B cell (primary cell): Measurements from ENCODE around the gene DAZ4.
"Not testable (repeated sequence)": the region's sequence is repeated elsewhere in the genome, so short reads cannot be mapped to it uniquely, and the experiment has no call there.

ENCODE experiments used
- CTCF ChIP-seq: fragments of 200-600 bp; IDR thresholded peaks from one replicate; pipeline ENCODE4 v1.8.0; 2022; ENCODE audit warnings: antibody characterized with exemption, mild to moderate bottlenecking
- EZH2 ChIP-seq: IDR thresholded peaks from 2 replicates; pipeline ENCODE4 v1.6.1; 2012; ENCODE audit warnings: borderline replicate concordance, low read depth, mild to moderate bottlenecking, moderate library complexity, low read length; ENCODE audit not compliant: insufficient read depth, poor library complexity, severe bottlenecking

GRCh38 chrY:24821836-24822235 is 11.9 kb upstream of the DAZ4 start:
- not testable (repeated sequence) for TF ChIP-seq CTCF, EZH2
